HTR-8/SVneo (cell line): ENCODE results near the gene CHRNA4.
A peak's percentile ranks its signal among the peaks of the same experiment; 100 is the strongest.

ENCODE experiments used
- DNase-seq: peaks from one replicate; pipeline ENCODE4 v3.0.0; 2011; ENCODE audit warnings: low spot score, mixed read lengths; ENCODE audit not compliant: insufficient read length
- FAIRE-seq: peaks from 2 replicates; lab custom pipeline; 2011; peaks lifted over from hg19 to GRCh38; lab: Jason Lieb, UNC

Gene CHRNA4

DNA sequence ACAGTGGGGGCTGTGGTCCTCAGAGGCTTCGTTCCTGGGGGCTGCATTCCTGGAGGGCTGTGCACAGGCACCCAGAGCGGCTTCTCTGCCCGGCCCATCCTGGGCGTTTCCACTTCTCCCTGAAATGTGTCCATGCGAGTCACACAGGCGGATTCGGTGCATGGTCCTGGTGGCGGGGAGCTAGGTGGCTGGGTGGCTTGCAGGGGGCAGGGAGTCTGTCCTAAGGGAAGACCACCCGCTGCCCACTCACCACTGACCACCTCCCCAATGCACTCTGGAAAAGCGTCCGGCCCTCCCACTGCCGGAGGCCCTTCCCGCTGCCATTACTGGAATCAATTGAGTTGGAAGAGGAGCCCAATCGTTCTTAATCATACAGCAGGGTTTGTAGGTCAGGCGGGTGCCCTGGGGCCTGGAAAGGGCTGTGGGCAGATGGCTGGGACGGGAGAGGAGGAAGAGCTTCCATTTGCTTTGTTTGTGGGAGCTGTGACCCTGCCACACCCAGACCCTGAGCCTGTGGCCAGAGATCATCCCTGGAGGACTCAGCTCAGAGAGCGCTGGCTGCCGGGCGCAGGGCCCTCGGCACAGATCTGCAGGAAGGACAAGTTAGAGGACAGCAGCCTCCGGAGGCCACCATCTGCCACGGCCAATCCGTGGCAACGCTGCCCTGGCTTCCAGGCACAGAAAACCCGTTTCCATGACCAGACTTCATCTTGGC lies 6.4 kb downstream of the CHRNA4 start:
- no peak for DNase-seq
- FAIRE-seq: no peak

DNA sequence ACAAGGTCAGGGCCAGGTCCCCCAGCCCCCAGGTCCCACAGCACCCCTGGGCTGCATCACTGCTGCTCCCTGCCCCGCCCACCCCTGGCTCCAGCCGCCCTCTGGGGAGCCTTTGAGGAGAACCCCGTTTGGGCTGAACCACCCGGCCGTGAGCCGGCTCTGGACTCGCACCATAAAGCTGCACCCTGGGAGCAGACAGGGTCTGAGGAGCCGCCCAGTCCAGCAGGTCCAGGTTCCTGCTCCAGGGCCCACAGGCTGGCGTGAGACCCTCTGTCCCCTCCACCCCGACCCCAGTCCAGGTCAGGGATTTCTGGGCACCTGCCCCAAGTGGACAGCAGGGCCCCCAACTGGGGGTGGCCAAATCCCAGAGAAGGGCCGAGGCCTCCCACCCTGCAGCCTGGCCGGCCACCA lies 8.3 kb downstream of the CHRNA4 start:
- FAIRE-seq: no peak

DNA sequence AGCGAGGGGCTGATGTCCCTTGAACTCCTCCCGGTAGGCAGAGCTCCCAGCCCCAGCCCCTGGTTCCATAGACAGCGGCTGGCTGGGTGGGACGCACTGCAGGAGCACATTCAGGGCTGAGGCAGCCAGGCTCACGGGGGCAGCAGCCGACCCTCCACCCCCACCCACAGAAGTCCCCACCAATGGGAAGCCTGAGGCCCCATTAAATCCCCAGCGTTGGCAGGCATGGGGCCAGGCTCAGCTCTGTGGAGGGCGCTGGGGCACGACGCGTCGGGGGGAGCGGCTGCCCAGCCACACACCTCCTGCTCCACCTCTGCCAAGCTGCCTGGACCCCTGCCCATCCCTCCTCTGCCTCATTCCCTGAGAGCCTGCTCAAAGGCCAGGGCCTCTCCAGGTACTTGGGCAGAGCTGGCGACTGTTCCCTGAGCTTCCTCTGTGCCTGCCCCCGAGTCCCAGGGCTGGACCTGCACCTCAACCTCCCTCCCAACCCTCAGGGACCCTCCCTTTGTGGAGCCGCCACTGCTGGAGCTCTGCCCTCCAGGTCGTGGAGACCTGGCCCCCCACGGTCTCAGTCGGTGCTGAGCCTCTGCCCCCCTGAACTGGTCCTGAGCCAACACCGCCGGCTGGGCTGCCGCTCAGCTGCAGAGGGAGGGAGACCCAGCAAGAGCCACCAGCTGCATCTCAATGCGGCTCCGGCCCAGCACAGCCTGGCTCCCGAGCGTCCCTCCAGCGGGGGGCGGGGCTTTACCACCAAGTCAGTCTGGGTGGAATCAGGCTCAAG lies 9.1 kb downstream of the CHRNA4 start:
- DNase-seq (no peak), FAIRE-seq (no peak)

More for the DNA sequence above, 8.3 kb downstream of the CHRNA4 start:
- no peak for DNase-seq

DNA sequence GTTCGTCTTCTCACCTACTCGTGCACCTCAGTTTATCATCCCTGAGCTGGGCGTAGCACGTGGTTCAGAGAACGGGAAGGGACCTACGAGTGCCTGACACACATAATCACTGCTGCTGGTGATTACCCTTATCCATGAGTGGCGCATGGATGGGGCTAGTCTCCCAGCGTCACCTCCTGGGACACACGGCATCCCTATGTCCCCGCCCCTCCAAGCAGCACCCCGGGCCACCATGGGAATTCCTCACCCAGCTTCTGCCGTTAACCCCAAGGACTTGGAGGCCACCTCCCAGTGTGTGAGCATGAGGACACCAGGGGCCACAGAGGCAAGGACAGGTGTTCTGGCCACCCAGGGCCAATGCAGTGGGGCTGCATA lies 9.8 kb downstream of the CHRNA4 start:
- no peak for DNase-seq
- no peak for FAIRE-seq

DNA sequence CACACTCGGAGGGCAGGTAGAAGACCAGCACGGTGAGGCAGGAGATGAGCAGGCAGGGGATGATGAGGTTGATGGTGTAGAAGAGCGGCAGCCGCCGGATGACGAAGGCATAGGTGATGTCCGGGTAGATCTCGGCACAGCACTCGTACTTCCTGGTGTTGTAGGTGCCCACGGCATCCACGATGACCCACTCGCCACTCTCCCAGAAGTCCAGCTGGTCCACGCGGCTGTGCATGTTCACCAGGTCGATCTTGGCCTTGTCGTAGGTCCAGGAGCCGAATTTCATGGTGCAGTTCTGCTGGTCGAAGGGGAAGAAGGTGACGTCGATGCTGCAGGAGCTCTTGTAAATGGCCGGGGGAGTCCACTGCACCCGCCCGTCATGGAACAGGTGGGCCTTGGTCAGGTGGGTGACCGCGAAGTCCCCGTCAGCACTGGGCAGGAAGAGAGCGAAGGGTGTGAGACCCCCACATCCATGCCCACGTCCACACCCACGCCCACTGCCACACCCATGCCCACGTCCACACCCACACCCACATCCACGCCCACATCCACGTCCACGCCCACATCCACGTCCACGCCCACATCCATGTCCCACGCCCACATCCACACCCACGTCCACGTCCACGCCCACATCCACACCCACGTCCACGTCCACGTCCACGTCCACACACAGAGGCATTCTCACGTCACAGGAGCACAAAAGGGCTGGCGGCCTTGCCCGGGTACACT lies 10.4 kb downstream of the CHRNA4 start:
- FAIRE-seq (peak; percentile 85), DNase-seq (no peak)

DNA sequence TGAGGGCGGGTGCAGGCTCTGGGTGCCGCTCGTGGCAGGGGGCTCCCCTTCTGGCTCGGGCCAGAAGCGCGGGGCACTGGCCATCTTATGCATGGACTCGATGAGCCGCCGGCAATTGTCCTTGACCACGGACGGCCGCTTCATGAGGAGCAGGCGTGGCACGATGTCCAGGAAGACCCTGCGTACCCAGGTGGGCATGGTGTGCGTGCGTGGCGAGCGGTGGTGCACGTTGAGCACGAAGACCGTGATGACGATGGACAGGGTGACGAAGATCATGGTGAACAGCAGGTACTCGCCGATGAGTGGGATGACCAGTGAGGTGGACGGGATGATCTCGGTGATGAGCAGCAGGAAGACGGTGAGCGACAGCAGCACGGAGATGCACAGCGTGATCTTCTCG lies 11.0 kb downstream of the CHRNA4 start:
- DNase-seq (no peak), FAIRE-seq (peak; percentile 97)

DNA sequence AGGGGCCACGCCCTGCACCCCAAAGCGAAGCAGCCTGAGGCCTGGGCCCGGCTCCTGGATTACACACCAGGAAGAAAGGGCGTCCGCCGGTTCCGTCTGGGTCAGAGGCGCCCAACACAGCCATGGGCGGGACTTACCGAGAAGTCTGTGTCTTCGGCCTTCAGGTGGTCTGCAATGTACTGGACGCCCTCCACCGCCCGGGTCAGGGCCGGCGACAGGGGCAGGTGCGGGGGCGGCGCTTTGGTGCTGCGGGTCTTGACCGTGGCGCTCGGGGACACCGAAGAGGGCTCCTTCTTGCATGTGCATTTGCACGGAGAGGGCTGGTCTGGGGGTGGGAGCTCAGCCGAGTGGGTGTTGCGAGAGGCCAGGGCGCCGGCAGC lies 11.6 kb downstream of the CHRNA4 start:
- FAIRE-seq: no peak
- DNase-seq: no peak

DNA sequence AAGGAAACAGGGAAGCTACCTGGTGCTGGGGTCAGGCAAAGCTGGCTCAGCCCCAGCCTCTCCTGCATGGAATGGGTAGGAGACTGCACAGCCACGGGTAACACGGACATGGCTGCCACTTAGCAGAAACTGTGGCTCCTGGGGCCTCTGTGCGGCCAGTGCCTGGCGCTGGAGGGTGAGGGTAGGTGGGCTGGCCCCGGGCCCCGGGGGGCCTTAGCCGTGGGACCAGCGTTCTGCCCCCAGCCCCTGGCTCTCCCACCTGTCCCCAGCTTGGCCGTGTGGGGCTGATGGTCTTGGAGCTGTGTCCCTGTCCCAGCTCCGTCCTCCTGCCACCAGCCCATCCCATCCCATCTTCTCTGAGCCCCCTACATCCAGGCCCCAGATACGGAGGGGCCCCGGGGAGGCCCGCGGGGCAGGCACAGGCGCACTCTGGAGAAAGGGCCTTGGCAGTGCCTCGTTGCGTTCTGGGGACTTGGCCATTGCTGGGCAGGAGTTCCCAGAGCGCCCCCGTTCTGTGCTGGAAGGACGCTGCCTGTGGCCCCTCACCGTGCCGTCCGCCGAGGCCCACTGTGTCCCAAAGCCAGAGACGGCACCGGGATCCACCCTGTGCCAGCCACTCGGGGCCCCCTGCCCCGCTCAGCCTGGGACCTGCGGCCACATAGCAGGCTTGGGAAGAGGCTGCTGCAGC lies 12.2 kb downstream of the CHRNA4 start:
- FAIRE-seq: no peak
- no peak for DNase-seq

DNA sequence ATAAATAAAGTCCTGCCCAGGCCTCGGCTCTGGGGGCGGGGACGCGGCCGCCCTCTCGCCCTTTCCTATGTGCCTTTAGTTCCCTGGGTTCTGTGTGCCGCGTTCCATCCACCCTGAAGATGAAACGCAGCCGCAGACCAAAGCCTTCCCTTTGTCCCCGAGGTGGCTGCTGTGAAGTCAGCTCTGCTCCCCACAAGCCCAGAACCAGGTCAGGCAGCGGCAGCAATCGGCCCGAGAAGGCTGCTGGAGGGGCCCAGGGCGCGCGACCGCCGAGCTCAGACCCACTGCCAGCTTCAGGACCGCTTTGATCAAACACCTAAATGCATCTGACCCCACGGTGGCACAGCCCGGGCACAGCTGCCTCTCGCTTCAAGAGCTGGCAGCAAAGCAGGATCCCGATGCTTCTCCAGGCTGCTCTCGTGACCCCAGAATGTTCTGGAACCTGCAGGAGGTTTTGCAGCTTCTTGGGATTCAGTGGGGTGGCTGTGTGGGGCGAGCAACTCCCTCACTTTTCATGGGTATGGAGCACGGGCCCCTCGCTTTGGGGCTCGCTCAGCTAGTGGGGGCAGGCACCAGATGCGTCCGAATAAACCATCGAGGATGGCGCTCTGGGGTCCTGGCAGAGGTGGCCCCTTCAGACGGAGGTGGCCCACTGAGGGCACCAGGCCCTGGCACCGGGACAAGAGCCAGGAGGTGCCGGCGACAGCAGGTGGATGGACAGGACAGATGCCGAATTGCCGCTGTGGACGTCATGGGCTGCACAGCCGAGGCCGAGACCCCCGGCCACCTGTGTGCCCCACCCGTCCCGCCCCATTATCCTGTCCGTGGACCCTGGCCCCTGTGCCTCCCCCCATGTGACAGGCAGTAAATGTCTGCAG lies 13.0 kb downstream of the CHRNA4 start:
- FAIRE-seq: no peak

DNA sequence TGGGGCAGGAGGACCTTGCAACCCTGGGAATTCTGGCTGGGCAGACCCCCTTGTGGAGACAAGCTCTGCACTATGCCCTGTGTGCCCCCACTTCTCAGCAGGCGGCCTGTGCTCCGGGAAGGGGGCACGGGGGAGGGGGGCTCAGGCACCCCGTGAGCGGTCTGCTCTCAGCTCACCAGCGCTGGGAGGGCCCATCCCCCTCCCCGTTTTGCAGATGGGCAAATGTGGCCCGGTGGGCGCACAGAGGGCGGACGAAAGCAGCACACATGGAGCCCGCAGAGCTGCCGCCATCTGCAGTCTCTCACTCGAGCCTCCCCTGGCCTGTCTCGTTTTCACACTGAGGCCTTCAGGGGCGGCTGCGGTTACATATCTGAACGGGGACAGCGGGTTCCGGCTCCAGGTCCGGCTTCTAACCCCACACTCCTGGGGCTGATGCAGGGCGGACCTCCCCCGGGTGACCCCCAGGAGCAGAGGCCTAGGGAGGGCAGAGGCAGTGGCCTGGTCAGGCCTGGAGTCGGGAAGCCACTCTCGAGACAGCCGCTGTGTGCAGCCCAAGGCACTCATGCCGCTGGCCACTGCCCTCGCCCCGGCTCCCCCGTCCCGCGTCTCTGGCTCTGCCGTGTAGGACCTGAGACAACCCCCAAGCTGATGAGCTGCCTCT lies 13.9 kb downstream of the CHRNA4 start:
- no peak for FAIRE-seq
- DNase-seq: no peak

More for the DNA sequence above, 13.0 kb downstream of the CHRNA4 start:
- DNase-seq: no peak

DNA sequence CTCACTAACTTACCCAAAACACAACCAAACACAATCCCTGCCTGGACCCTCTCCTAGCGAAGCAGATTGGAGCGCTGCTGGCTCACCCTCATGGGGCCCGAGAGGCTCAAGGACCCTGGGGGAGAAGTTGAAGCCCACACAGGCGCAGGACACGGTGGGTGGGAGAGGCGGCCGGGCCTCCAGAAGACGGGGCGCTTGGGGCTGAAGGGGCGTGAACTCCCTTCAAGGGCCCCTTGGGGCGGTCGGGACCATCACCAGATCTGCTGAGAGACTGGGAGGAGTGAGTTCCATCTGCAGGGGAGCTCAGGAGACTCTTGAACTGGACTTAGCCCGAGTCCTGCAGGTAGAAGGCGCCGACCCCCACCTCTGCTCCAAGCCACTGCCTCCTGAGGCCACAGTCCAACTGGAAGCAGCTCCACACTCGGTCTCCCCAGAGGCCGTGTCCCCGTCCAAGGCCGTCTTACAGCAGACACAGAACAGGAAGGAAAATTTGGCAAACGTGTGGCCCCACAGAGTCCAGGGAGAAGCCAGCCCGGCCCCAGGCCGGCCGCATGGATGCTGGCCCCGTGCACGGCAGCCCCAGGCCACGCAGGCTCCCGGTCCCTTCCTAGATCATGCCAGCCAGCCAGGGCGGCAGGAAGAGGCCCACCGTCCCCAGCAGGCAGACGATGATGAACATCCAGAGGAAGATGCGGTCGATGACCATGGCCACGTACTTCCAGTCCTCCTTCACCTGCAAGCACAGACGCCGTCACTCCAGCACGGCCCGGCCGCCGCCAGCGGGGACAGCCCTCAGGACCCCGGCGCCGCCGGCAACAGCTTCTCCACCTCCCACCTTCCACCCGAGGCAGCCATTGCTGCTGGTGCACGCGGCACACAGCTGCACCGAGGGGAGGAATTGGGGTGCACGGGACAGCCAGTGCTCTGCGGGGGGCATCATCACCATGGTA lies 14.7 kb downstream of the CHRNA4 start:
- DNase-seq: no peak
- FAIRE-seq: peak; percentile 9

DNA sequence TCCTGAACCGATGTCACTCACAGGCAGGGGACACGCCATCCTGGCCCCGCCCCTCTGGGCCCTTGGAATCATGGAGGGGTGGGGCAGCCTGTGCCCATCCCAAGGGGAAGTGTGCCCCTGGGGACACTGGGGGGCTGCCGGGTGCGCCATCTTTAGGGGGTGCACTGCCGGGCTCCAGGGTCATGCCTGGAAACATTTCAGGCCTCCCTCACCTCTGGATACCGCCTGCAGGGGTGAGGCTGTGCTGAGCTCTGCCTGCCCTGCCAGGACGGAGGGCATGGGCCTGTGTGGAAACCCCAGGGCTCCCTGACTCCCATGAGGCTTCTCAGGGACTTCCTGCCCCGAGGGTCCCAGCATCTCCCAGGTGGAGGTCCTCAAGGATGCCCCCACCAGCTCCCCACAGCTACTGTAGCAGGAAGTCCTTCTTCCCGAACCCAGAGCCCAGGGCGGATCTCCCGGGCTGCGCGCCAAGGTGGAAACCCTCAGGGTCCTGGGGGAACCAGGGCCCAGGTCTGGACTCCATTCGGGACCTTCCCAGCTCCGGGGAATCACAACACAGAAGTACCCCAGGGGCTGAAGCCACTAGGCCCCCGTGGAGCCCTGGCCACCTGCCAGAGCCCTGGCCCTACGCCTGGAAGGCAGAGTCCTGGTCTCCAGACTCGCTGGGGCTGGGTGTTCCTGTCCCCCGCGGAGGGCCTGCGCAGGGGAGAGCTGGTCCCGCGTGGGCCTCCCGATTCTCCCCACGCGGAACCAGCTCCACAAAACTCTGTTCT lies 15.6 kb downstream of the CHRNA4 start:
- no peak for DNase-seq
- no peak for FAIRE-seq

DNA sequence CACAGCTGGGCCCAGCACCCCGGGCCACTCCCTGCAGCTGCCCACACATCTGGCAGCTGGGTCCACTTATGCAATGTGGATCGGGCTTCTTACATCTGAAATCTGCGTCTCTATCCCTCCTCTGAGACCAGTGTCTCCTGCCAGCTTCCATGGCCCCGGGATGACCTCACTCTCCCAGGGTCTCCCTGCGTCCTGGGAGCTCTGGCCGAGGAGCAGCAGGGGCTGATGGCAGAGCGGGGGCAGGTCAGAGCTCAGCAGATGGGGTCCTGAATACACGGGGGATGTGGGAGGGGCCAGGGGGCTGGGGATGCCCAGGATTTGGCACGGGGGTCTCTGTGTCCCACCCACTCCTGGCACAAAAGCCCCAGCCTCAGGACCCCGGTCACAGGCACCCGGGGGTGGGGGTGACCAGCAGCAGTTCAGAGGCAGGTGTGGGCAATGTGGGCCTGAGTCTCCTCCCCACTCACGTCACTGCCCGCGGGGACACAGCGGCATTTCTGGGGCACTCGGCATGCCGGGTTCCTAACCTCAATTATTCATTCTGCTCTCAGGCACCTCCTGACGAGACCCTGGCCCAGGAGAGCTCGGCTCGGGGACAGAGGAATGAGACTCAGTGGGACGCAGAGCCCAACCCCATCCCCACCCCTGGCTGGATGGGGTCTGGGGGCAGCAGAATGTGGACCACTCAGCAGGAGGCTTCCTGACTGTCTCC lies 16.4 kb downstream of the CHRNA4 start:
- FAIRE-seq (no peak), DNase-seq (no peak)

DNA sequence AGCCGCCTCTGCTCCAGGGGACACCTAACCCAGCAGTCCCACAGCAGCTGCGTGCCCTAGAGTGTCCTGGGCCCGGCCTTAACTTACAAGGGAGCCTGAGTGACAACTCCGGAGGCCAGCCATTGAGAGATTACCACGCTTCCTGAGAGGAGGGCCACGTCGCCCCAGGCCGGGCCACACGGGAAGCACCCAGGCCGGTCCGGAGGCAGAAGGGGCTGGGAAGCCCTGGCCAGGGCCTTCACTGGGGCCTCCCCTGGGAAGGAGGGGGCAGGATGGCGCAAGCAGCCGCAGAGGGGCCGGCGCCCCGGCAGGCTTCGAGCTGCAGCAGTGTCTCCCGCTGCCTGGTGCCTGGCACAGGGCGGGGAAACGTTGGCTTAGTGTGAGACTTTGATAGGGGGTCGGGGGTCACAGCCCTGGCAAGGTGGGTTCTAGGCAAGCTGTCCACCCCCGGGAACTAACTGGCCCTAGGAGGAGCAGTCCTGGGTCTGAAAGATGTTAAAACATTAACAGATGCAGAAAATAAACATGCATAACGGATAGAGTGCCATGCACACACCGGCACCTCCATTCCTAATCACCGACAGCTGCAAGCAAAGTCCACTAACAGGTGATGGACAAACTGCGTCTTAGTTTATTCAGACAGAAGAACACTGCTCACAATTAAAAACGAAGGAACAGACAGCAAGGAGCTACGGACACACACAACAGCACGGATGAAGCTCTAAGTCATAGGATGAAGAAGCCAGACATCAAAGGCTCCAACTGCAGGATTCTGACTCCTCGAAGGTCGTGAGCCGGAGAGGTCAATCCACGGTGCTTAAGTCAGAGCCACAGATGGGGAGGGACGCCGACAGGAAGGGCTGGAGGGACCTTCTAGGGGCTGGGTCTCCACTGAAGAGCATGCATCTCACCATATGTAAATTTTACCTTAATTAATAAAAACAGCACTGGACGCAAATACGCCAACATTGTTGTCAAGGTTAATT lies 17.4 kb downstream of the CHRNA4 start:
- FAIRE-seq (peak; percentile 74), DNase-seq (no peak)
